ENCODE measurements around the gene SYDE2.
"Not testable (repeated sequence)": the region's sequence is repeated elsewhere in the genome, so short reads cannot be mapped to it uniquely, and the experiment has no call there.

Gene SYDE2

DNA sequence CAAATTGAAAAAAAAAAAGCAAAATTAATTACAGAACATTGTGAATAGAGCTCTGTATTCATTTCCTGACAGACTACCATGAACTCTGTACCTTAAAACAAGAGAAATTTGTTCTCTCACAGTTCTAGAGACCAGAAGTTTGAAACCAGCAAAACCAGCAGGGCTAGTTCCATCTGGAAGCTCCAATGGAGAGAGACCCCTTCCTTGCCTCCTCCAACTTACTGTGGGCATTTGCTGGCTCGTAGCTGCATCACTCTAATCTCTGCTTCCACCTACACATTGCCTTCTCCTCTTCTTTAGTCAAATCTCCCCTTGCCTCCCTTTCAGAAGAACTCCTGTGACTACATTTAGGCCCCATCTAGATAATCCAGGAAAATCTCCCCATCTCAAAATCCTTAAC, 56.5 kb downstream of the SYDE2 start:
- Histone ChIP-seq H3K27ac (no peak overlapping the region), H3K4me3 (no peak overlapping the region), H3K36me3 (ENCODE audit: insufficient read depth, low read length) (no peaks in the 10 kb centered on the region), H3K9ac (ENCODE audit: insufficient read length) (no peak overlapping the region), H3K9me3 (ENCODE audit: low read depth, low read length) (no peaks in the 10 kb centered on the region)
- DNase-seq (ENCODE audit: low read depth, low spot score) = no peak
- TF ChIP-seq FOXP2 (optimal IDR thresholded peaks at IDR 0.05; ENCODE audit: control extremely low read depth, extremely low read length, insufficient read depth) = no peak
- TF ChIP-seq POLR2AphosphoS5 (IDR thresholded peaks at IDR 0.05; ENCODE audit: borderline replicate concordance, low read depth, low read length) = no peak
- TF ChIP-seq EZH2 (IDR thresholded peaks at IDR 0.05) = no peak

GRCh38 chr1:85142753-85143152, 58.1 kb downstream of the SYDE2 start:
- no peak overlapping the region for H3K4me3 ChIP-seq
- H3K36me3 ChIP-seq (ENCODE audit: insufficient read depth, low read length) = no peaks in the 10 kb centered on the region
- H3K27ac ChIP-seq = no peak overlapping the region
- DNase-seq (ENCODE audit: low read depth, low spot score) = no peak
- no peak overlapping the region for H3K9ac ChIP-seq (ENCODE audit: insufficient read length)
- no peaks in the 10 kb centered on the region for H3K9me3 ChIP-seq (ENCODE audit: low read depth, low read length)
- TF ChIP-seq FOXP2 (optimal IDR thresholded peaks at IDR 0.05; ENCODE audit: control extremely low read depth, extremely low read length, insufficient read depth) = no peak
- no peak for TF ChIP-seq EZH2 (IDR thresholded peaks at IDR 0.05)
- TF ChIP-seq POLR2AphosphoS5 (IDR thresholded peaks at IDR 0.05; ENCODE audit: borderline replicate concordance, low read depth, low read length) = no peak

DNA sequence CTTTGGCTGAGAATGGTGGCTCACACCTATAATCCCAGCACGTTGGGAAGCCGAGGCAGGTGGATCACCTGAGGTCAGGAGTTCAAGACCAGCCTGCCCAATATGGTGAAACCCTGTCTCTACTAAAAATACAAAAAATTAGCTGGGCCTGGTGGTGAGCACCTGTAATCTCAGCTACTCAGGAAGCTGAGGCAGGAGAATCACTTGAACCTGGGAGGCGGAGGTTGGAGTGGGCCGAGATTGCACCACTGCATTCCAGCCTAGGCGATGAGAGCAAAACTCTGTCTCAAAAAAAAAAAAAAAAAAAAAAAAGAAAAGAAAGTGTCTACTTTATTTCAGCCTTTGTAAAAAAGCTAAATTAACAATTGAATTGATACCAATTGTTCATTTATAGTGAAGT, 62.4 kb downstream of the SYDE2 start:
- not testable (repeated sequence) for DNase-seq (ENCODE audit: low read depth, low spot score); H3K9me3 ChIP-seq (ENCODE audit: low read depth, low read length); H3K9ac ChIP-seq (ENCODE audit: insufficient read length); H3K4me3 ChIP-seq; H3K36me3 ChIP-seq (ENCODE audit: insufficient read depth, low read length); H3K27ac ChIP-seq

DNA sequence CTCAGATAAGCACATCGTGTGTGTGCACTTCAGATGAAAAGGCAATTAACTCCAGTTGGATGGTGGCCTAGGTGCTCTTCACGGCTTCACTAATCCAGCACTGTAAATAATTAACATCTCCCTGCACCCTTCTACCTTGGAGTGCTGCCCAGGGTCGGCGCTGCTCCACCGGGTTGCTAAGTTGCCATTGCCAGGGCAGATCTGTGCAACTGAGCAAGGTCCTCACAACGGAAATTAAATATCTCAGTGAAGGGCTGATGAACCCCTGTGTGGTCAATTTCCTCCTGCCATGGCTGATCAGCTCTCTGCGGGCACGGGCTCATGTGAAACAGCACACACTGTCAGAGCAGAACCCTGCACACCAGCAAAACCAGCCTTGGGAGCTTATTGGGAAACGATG, 63.2 kb downstream of the SYDE2 start:
- no peaks in the 10 kb centered on the region for H3K9me3 ChIP-seq (ENCODE audit: low read depth, low read length)
- no peak overlapping the region for H3K9ac ChIP-seq (ENCODE audit: insufficient read length)
- no peak for TF ChIP-seq FOXP2 (optimal IDR thresholded peaks at IDR 0.05; ENCODE audit: control extremely low read depth, extremely low read length, insufficient read depth)
- TF ChIP-seq EZH2 (IDR thresholded peaks at IDR 0.05) = no peak
- TF ChIP-seq POLR2AphosphoS5 (IDR thresholded peaks at IDR 0.05; ENCODE audit: borderline replicate concordance, low read depth, low read length) = no peak
- H3K27ac ChIP-seq = no peak overlapping the region
- H3K36me3 ChIP-seq (ENCODE audit: insufficient read depth, low read length) = no peaks in the 10 kb centered on the region
- no peak overlapping the region for H3K4me3 ChIP-seq
- DNase-seq (ENCODE audit: low read depth, low spot score) = no peak

GRCh38 chr1:85135392-85135798, 65.4 kb downstream of the SYDE2 start:
- Histone ChIP-seq H3K36me3 (ENCODE audit: insufficient read depth, low read length) (no peaks in the 10 kb centered on the region), H3K9ac (ENCODE audit: insufficient read length) (no peak overlapping the region), H3K27ac (no peak overlapping the region), H3K4me3 (no peak overlapping the region), H3K9me3 (ENCODE audit: low read depth, low read length) (no peaks in the 10 kb centered on the region)
- TF ChIP-seq EZH2 (IDR thresholded peaks at IDR 0.05) (no peak), POLR2AphosphoS5 (IDR thresholded peaks at IDR 0.05; ENCODE audit: borderline replicate concordance, low read depth, low read length) (no peak), FOXP2 (optimal IDR thresholded peaks at IDR 0.05; ENCODE audit: control extremely low read depth, extremely low read length, insufficient read depth) (no peak)
- no peak for DNase-seq (ENCODE audit: low read depth, low spot score)

DNA sequence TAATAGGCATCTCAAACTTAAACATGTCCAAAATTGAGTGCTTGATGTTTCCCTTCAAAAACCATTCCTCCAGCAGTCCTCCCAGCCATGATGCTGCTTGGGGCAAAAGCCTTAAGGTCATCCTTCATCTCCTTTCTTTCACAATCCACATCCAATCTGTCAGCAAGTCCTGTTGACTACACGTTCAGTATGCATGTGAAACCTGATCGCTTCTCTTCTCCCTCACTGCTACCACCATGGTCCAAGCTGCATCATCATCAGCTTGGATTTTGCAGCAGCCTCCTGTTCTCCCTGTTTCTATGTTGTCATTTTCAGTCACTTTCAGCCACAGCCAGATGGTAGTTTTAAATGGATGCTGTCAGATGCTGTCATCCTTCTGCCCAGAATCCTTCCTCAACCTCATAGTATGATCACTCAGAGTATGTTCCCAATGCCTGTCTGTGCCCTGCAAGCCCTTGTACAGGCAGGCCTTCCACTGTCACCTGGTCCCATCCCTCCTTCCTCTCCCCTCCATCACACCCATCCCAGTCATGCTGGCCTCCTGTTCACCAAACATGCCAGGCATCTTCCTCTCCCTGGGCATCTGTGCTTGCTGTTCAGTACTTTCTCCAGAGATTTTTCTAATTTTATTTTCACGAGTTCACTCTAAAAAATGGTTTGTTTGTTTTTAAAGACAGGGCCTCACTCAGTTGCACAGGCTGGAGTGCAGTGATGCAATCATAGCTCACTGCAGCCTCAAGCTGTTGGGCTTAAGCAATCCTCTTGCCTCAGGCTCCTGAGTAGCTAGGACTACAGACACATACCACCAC, 66.0 kb downstream of the SYDE2 start:
- Histone ChIP-seq H3K9ac (ENCODE audit: insufficient read length) (no peak overlapping the region), H3K36me3 (ENCODE audit: insufficient read depth, low read length) (no peaks in the 10 kb centered on the region), H3K9me3 (ENCODE audit: low read depth, low read length) (no peaks in the 10 kb centered on the region), H3K27ac (no peak overlapping the region), H3K4me3 (no peak overlapping the region)
- DNase-seq (ENCODE audit: low read depth, low spot score) = no peak
- TF ChIP-seq EZH2 (IDR thresholded peaks at IDR 0.05) (no peak), POLR2AphosphoS5 (IDR thresholded peaks at IDR 0.05; ENCODE audit: borderline replicate concordance, low read depth, low read length) (no peak), FOXP2 (optimal IDR thresholded peaks at IDR 0.05; ENCODE audit: control extremely low read depth, extremely low read length, insufficient read depth) (no peak)

DNA sequence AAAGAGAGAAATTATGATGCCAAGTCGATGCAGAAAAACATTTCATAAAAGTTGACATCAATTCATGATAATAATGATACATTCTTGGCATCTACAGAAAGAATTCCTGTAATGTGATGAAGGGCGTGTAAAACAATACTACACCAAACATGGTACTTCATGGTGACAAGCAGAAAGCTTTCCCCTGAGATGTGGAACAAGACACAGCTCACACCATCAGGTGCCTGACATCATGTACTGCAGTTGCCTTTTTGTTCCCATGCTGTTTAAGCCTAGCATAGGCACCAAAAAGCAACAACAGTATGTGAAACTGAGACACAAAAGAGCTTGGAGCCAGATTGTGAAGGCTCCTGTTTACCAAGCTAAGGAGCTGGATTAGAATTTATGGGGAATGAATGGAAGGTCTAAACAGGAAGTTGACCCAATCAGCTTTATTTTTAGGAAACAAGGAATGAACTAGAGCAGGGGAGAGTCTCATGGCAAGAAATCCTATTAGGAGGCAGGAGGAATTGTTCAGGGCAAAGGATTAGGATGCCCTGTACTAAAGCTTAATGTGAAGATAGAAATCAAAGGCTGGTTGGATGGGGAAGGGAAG, 67.2 kb downstream of the SYDE2 start:
- H3K27ac ChIP-seq = no peak overlapping the region
- no peaks in the 10 kb centered on the region for H3K36me3 ChIP-seq (ENCODE audit: insufficient read depth, low read length)
- no peak overlapping the region for H3K4me3 ChIP-seq
- no peak for TF ChIP-seq POLR2AphosphoS5 (IDR thresholded peaks at IDR 0.05; ENCODE audit: borderline replicate concordance, low read depth, low read length)
- TF ChIP-seq EZH2 (IDR thresholded peaks at IDR 0.05) = no peak
- TF ChIP-seq FOXP2 (optimal IDR thresholded peaks at IDR 0.05; ENCODE audit: control extremely low read depth, extremely low read length, insufficient read depth) = no peak
- no peak overlapping the region for H3K9ac ChIP-seq (ENCODE audit: insufficient read length)
- DNase-seq (ENCODE audit: low read depth, low spot score) = no peak
- no peaks in the 10 kb centered on the region for H3K9me3 ChIP-seq (ENCODE audit: low read depth, low read length)

DNA sequence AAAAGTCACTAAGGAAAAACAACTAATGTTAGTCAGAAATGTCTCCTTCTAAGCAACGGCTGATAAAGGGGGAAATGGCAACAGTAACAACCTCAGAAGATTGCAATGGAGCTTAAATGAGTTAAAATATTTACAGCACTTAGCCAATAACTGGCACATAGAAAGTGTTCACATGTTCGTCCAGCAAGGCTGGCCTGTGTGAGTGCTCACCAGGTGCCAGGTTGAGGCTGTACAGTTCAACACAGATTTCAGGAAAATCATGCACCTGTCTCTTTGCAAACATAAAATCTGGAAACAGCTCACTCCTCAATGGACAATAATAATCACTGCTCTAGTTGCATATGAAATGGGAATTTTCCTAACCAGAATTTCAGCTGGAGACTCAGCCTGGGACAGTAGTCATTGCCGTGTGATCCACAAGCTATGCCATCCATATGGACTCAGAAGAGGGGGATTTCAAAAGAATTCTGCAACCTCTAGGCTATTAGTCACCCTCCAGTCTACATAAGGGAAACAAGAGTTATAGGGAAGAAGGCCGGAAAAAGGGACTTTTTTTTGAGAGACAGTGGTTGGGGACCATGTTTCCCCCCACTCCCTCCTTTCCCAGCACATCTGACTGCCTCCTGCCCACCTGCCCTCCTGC, 68.6 kb downstream of the SYDE2 start:
- no peak for TF ChIP-seq POLR2AphosphoS5 (IDR thresholded peaks at IDR 0.05; ENCODE audit: borderline replicate concordance, low read depth, low read length)
- TF ChIP-seq EZH2 (IDR thresholded peaks at IDR 0.05) = no peak
- TF ChIP-seq FOXP2 (optimal IDR thresholded peaks at IDR 0.05; ENCODE audit: control extremely low read depth, extremely low read length, insufficient read depth) = no peak
- DNase-seq (ENCODE audit: low read depth, low spot score) = no peak
- no peak overlapping the region for H3K27ac ChIP-seq

More for the DNA sequence above, 68.6 kb downstream of the SYDE2 start:
- no peaks in the 10 kb centered on the region for H3K9me3 ChIP-seq (ENCODE audit: low read depth, low read length)
- H3K9ac ChIP-seq (ENCODE audit: insufficient read length) = no peak overlapping the region
- H3K4me3 ChIP-seq = no peak overlapping the region
- no peaks in the 10 kb centered on the region for H3K36me3 ChIP-seq (ENCODE audit: insufficient read depth, low read length)
